Keratinocyte (primary cell): Measurements from ENCODE around the gene BCL11B.

Source experiments
- CTCF ChIP-seq, 3 experiments: IDR thresholded peaks in 1 of 3; conservative IDR thresholded peaks in 1 of 3; optimal IDR thresholded peaks in 1 of 3; 2 replicates in 2 of 3; 3 replicates in 1 of 3; pipeline versions ENCODE3 to v1.5.1; 2011; ENCODE audit warnings: low read length in 3 of 3, mild to moderate bottlenecking in 3 of 3, moderate library complexity in 2 of 3, control low read depth in 1 of 3, inconsistent platforms in 1 of 3; ENCODE audit not compliant: insufficient read depth in 2 of 3; ENCODE audit errors: extremely low read depth in 1 of 3
- EZH2 ChIP-seq: IDR thresholded peaks from one replicate; pipeline ENCODE4 v1.6.1; 2012; ENCODE audit warnings: inconsistent platforms, mild to moderate bottlenecking, low read length, moderate library complexity

GRCh38 chr14:99256483-99256874 is 15.5 kb downstream of the BCL11B start:
- TF ChIP-seq CTCF (optimal IDR thresholded peaks at IDR 0.05 in 1 of 3, IDR thresholded peaks at IDR 0.05 in 1 of 3, conservative IDR thresholded peaks at IDR 0.05 in 1 of 3; ENCODE audit: extremely low read depth in 1 of 3, insufficient read depth in 2 of 3, low read length in 3 of 3), result no peak
- no peak for TF ChIP-seq EZH2
